Coronary artery (tissue), 2 donors: ENCODE data around the gene TOP2A.

ENCODE experiments used
- DNase-seq: peaks from one replicate; pipeline ENCODE4 v3.0.0-alpha.2; 2017; ENCODE audit warnings: low spot score
- H3K27ac ChIP-seq, 2 donors: fragments of 200-600 bp; sonication (generic); one replicate each; pipeline ENCODE4 v1.5.1; 2016 to 2019
- H3K4me3 ChIP-seq: fragments of 200-600 bp; sonication (generic); 2 replicates; pipeline ENCODE4 v1.5.1; 2016; ENCODE audit warnings: mild to moderate bottlenecking, moderate library complexity
- TF ChIP-seq, protein P1 (sequence below): fragments of 200-600 bp; sonication (generic); IDR thresholded peaks from one replicate; pipeline ENCODE4 v1.5.1; 2019; ENCODE audit warnings: antibody characterized with exemption

The TOP2A gene, protein sequence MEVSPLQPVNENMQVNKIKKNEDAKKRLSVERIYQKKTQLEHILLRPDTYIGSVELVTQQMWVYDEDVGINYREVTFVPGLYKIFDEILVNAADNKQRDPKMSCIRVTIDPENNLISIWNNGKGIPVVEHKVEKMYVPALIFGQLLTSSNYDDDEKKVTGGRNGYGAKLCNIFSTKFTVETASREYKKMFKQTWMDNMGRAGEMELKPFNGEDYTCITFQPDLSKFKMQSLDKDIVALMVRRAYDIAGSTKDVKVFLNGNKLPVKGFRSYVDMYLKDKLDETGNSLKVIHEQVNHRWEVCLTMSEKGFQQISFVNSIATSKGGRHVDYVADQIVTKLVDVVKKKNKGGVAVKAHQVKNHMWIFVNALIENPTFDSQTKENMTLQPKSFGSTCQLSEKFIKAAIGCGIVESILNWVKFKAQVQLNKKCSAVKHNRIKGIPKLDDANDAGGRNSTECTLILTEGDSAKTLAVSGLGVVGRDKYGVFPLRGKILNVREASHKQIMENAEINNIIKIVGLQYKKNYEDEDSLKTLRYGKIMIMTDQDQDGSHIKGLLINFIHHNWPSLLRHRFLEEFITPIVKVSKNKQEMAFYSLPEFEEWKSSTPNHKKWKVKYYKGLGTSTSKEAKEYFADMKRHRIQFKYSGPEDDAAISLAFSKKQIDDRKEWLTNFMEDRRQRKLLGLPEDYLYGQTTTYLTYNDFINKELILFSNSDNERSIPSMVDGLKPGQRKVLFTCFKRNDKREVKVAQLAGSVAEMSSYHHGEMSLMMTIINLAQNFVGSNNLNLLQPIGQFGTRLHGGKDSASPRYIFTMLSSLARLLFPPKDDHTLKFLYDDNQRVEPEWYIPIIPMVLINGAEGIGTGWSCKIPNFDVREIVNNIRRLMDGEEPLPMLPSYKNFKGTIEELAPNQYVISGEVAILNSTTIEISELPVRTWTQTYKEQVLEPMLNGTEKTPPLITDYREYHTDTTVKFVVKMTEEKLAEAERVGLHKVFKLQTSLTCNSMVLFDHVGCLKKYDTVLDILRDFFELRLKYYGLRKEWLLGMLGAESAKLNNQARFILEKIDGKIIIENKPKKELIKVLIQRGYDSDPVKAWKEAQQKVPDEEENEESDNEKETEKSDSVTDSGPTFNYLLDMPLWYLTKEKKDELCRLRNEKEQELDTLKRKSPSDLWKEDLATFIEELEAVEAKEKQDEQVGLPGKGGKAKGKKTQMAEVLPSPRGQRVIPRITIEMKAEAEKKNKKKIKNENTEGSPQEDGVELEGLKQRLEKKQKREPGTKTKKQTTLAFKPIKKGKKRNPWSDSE (N-terminal part only)

GRCh38 chr17:40417609-40418427, at the start of gene TOP2A:
Gene TOP2A (minus strand): TSS chr17:40417896. CDS start chr17:40417791, 105 bp downstream.
- peak; percentile 98 for DNase-seq
- TF ChIP-seq, protein P1, sequence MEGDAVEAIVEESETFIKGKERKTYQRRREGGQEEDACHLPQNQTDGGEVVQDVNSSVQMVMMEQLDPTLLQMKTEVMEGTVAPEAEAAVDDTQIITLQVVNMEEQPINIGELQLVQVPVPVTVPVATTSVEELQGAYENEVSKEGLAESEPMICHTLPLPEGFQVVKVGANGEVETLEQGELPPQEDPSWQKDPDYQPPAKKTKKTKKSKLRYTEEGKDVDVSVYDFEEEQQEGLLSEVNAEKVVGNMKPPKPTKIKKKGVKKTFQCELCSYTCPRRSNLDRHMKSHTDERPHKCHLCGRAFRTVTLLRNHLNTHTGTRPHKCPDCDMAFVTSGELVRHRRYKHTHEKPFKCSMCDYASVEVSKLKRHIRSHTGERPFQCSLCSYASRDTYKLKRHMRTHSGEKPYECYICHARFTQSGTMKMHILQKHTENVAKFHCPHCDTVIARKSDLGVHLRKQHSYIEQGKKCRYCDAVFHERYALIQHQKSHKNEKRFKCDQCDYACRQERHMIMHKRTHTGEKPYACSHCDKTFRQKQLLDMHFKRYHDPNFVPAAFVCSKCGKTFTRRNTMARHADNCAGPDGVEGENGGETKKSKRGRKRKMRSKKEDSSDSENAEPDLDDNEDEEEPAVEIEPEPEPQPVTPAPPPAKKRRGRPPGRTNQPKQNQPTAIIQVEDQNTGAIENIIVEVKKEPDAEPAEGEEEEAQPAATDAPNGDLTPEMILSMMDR = no peak
- Histone ChIP-seq H3K27ac (peak within 1 kb of the TSS; percentile 37 to 66), H3K4me3 (peak within 1 kb of the TSS; percentile 76)

GRCh38 chr17:40467281-40467867, 49.7 kb upstream of the TOP2A start:
- TF ChIP-seq, protein P1 = no peak
- no peak for DNase-seq
- Histone ChIP-seq H3K27ac (no peak overlapping the region), H3K4me3 (no peak overlapping the region)

- DNase-seq = no peak
- TF ChIP-seq, protein P1 = no peak
- H3K27ac ChIP-seq = no peak overlapping the region
- H3K4me3 ChIP-seq = no peak overlapping the region
Observed at GRCh38 chr17:40466298-40466971, 48.7 kb upstream of the TOP2A start.

GRCh38 chr17:40464392-40464855, 46.7 kb upstream of the TOP2A start:
- no peak for DNase-seq
- TF ChIP-seq, protein P1 = no peak
- no peak overlapping the region for H3K27ac ChIP-seq
- H3K4me3 ChIP-seq = no peak overlapping the region

DNA sequence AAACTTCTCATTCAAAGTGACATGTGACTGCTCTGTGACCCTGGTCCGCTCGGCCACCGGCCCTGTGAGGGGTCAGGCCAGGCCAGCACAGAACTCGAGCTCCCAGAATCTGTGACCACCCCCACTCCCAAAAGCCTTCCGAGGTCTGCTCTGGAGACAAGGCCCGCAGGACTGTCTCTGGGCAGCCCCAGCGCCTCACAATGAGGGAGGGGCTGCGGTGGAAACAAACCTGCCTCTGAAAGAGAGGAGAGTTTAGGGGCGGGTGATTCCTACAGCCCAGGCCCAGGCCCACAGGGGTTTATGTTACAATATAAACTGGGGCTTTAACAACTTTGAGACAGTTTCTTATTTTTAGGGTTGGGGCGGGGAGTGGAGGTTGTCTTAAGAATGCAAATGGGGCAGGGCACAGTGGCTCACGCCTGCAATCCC, 45.4 kb upstream of the TOP2A start:
- DNase-seq = no peak
- TF ChIP-seq, protein P1 = no peak
- Histone ChIP-seq H3K27ac (peak overlapping the region in 1 of 2 donors; percentile 59), H3K4me3 (no peak overlapping the region)
